GM23248 (cell line): ENCODE results near the gene BMPR2.
"Not testable (repeated sequence)": the region's sequence is repeated elsewhere in the genome, so short reads cannot be mapped to it uniquely, and the experiment has no call there.

ENCODE experiments used
- EZH2 ChIP-seq: fragments of 200-600 bp; sonication (generic); IDR thresholded peaks from 2 replicates; pipeline ENCODE4 v1.6.1; 2018; ENCODE audit warnings: antibody characterized with exemption, mild to moderate bottlenecking; ENCODE audit not compliant: insufficient read depth, poor library complexity, severe bottlenecking
- EZH2phosphoT487 ChIP-seq: fragments of 200-600 bp; sonication (generic); IDR thresholded peaks from 2 replicates; pipeline ENCODE4 v1.6.1; 2018; ENCODE audit warnings: antibody characterized with exemption, moderate library complexity, mild to moderate bottlenecking, low read depth; ENCODE audit not compliant: insufficient read depth

GRCh38 chr2:202386495-202386894 is 10.4 kb downstream of the BMPR2 start:
- not testable (repeated sequence) for TF ChIP-seq EZH2phosphoT487, EZH2
